Ureter (tissue), 1 donor: ENCODE results near the gene IDH1. TPM values are rescaled to one million over a fixed set of nuclear protein-coding genes. Genes with fewer than 3 reads are reported as not detected.
"Not testable (repeated sequence)": the region's sequence is repeated elsewhere in the genome, so short reads cannot be mapped to it uniquely, and the experiment has no call there.

Source experiments
- DNase-seq: peaks from one replicate; pipeline ENCODE4 v3.0.0-alpha.2; 2020; ENCODE audit warnings: low spot score
- total RNA-seq: library from RNA; stranded (reverse); gene quantifications from one replicate; pipeline ENCODE4 v1.2.4, GENCODE V29; 2023
- donor health status: DM: yes; HTN: yes; CAD: no.

IDH1 gene
- total RNA-seq, 1 donor from 2014 or later, result 488 TPM

GRCh38 chr2:208222351-208222750, 32.5 kb downstream of the IDH1 start:
- DNase-seq, result no peak

DNA sequence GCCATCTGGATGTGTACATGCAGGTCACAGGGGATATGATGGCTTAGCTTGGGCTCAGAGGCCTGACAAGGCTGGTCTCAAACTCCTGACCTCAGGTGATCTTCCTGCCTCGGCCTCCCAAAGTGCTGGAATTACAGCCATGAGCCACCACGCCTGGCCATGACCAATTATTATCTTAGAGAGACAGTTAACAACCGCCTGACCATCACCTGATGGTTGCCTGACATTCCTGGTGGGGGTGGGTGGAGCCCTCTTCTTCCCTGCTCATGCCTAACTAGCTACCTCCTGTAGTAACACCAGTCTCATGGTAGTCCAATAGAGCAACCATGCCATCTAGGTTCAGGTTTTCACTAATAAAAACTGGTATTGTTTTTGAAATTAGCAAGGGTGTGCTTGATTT, 33.0 kb downstream of the IDH1 start:
- DNase-seq, result not testable (repeated sequence)

GRCh38 chr2:208210688-208211451, 44.0 kb downstream of the IDH1 start:
- DNase-seq, result no peak

GRCh38 chr2:208208335-208209085, 46.4 kb downstream of the IDH1 start:
- no peak for DNase-seq

- no peak for DNase-seq
These were observed 47.1 kb downstream of the IDH1 start for GRCh38 chr2:208207769-208208168.

DNA sequence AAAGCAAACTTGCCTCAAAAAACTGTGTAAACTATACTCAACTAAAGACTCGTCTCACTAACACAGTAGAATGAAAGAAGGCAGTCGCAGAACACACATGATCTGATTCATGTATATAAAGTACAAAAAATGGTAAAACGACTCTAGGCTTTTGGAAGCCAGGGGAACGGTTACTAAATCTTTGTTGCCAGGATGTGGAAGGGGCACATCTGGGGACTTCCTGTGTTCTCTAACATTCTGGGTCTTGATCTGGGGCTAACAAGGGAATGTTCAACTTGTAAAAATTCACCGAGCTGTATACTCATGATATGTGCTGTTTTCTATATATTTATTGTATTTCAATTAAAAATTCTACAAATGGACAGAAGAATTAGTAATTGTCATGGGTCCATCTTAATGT, 50.7 kb downstream of the IDH1 start:
- DNase-seq, result no peak

DNA sequence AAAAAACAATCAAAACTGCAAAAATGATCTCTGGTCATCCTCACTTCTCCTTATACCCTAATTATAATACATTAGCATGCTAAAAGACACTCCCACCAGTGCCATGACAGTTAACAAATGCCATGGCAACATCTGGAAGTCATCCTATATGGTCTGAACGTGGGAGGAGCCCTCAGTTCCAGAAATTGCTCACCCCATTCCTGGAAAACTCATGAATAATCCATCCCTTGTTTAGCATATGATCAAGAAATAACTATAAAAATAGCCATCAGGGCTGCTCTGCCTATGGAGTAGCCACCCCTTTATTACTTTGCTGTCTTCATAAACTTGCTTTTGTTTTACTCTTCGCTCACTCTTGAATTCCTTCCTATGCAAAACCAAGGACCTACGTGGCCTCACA, 59.3 kb downstream of the IDH1 start:
- no peak for DNase-seq

DNA sequence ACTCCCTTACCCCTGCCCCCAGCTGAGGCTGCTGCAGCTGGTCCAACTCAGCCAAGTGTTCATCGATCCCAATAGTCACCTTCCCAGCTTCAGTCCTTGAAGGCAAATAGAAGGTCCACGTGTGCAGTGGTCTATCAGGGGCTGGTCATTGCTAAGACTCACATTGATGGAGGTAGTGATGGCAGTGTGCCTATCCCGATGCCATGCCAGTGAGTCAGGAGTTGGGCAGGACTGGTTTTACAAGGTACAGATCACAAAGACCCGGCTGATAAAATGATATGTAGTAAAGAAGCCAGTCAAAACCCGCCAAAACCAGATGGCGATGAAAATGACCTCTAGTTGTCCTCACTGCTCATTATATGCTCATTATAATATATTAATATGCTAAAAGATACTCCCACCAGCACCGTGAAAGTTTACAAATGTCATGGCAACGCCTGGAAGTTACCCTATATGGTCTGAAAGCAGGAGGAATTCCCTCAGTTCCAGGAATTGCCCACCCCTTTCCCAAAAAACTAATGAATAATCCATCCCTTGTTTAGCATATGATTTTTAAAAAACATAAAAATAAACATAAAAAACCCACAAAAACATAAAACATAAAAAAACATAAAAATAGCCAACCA, 62.1 kb downstream of the IDH1 start:
- peak; percentile 52 for DNase-seq

- no peak for DNase-seq
These were observed 64.9 kb downstream of the IDH1 start, which contains the start of gene C2orf80 for GRCh38 chr2:208189810-208190503. C2orf80 (minus strand) TSS chr2:208190030; CDS start chr2:208186986, 3,044 bp downstream.

DNA sequence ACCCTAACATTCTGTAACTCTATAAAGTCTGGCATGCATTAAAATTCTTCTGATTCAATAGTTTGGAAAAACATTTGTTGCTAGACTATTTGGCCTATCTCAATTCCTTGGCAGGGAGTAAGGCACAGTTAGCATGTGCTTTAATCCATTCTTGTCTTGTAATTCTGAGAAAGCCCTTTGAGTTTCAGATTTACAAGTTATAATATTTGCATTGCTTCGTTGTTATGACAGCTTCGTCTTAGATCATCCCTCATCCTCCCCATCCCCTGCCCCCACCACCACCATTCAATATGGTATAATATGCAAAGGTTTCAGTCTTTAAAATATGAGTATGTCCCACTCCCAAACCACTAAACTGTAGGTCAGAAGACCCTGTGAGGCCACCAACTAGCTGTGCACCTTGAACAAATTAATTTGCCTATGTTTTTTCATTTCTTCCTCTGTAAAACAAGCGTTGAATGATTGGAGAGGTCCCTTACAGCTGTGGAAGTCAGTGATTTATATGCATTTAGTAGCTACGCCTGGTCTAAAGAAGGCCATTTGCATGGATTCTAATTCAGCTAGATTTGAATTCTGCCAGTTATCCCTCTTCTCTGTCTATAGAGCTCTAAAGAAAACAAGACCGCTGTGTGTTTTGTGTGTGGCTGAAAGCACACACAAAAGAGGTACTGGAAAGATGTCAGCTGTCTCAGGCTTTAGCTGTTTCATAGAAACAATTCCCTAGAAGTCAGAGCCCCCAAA, 65.6 kb downstream of the IDH1 start:
- DNase-seq, result no peak

- no peak for DNase-seq
These were observed 68.0 kb downstream of the IDH1 start for GRCh38 chr2:208186893-208187292.

DNA sequence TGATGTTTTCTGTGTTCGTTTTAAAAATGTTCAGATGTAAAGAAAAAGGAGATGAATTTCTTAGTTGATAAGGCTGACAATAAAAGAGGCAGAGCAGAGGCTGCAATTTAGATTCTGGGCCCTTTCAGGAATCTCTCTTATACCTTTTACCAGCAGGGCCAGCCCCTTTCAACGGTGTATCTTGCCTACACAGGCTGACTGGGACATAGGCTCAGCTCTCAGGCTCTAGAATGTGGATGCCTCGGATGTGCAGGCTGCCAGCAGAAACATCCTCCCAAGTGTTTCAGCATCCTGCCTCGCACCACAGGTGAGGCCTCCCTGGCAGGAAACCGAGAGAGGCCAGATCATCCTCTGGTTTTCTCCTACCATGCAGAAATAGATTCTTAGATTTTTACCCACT, 68.4 kb downstream of the IDH1 start:
- no peak for DNase-seq

Other genes with a start within 250 kb of the IDH1 start
- gene PLEKHM3, start 229.5 kb downstream of the IDH1 start, total RNA-seq, result 15.2 TPM
- not detected for gene CRYGD, start 130.5 kb downstream of the IDH1 start, total RNA-seq
- gene CRYGC, start 125.2 kb downstream of the IDH1 start, total RNA-seq, result not detected
- not detected for gene CRYGB, start 108.9 kb downstream of the IDH1 start, total RNA-seq
- not detected for gene CRYGA, start 91.5 kb downstream of the IDH1 start, total RNA-seq
- gene C2orf80, start 65.0 kb downstream of the IDH1 start, total RNA-seq, result not detected
- 34.4 TPM for gene PIKFYVE, start 11.2 kb upstream of the IDH1 start, total RNA-seq
- not detected for gene PTH2R, start 151.7 kb upstream of the IDH1 start, total RNA-seq